A549 (cell line): ENCODE results near the gene CYP2U1. TPM values are rescaled to one million over a fixed set of nuclear protein-coding genes. Genes with fewer than 3 reads are reported as not detected.
A peak's percentile ranks its signal among the peaks of the same experiment; 100 is the strongest.
"Not testable (repeated sequence)": the region's sequence is repeated elsewhere in the genome, so short reads cannot be mapped to it uniquely, and the experiment has no call there.

ENCODE experiments used
- ATAC-seq, 2 experiments: fragments of 200-7000 bp in 1 of 2; fragments of >200 bp in 1 of 2; cut with Nextera tagmentation in 1 of 2; cut with Tn5 transposase in 1 of 2; 3 replicates each; pipeline versions ENCODE4 v1.8.0 to v1.9.1; 2018 to 2020; ENCODE audit warnings: mild to moderate bottlenecking in 1 of 2, moderate library complexity in 1 of 2
- CTCF ChIA-PET: fragments of 300-600 bp; sonication (Branson Sonifier 250); formaldehyde crosslinking; extraction: SDS; loops from one replicate; lab custom pipeline; 2021; ENCODE audit warnings: antibody characterized with exemption, inconsistent platforms; lab: Yijun Ruan, JAX
- POLR2A ChIA-PET: fragments of 350-600 bp; formaldehyde crosslinking; extraction: SDS; loops from one replicate; lab custom pipeline; 2021; ENCODE audit warnings: antibody characterized with exemption, inconsistent platforms; lab: Yijun Ruan, JAX
- DNase-seq, 2 experiments: peaks; one replicate each; pipeline versions ENCODE4 v3.0.0 to v3.0.0-alpha.2; 2011 to 2016; ENCODE audit warnings: low read depth in 1 of 2, low spot score in 1 of 2
- FAIRE-seq: peaks from 2 replicates; lab custom pipeline; 2011; peaks lifted over from hg19 to GRCh38; lab: Jason Lieb, UNC
- H3K27ac ChIP-seq, 2 experiments: fragments of >200 bp; sonication (Bioruptor Twin); formaldehyde crosslinking; 3 replicates each; pipeline ENCODE4 v1.5.1; 2016 to 2017
- H3K4me1 ChIP-seq: fragments of >200 bp; sonication (Bioruptor Twin); formaldehyde crosslinking; 3 replicates; pipeline ENCODE4 v1.6.1; 2016
- H3K4me2 ChIP-seq: fragments of >200 bp; sonication (Bioruptor Twin); formaldehyde crosslinking; 3 replicates; pipeline ENCODE4 v1.6.1; 2016
- H3K4me3 ChIP-seq: fragments of >200 bp; sonication (Bioruptor Twin); formaldehyde crosslinking; 3 replicates; pipeline ENCODE4 v1.5.1; 2016
- H3K9me3 ChIP-seq: fragments of >200 bp; sonication (Bioruptor Twin); formaldehyde crosslinking; 3 replicates; pipeline ENCODE4 v1.6.1; 2016
- BCL3 ChIP-seq: fragments of >200 bp; sonication (Bioruptor Twin); formaldehyde crosslinking; IDR thresholded peaks from 3 replicates; pipeline ENCODE4 v1.6.1; 2016
- BHLHE40 ChIP-seq: IDR thresholded peaks from 2 replicates; pipeline ENCODE4 v1.6.1; 2012; ENCODE audit warnings: low read depth, low read length, inconsistent platforms
- CEBPB ChIP-seq, 2 experiments: fragments of >200 bp in 1 of 2; sonication (Bioruptor Twin) in 1 of 2; formaldehyde crosslinking in 1 of 2; IDR thresholded peaks; 2 replicates each; pipeline ENCODE4 v1.6.1; 2012 to 2016
- CHD4 ChIP-seq: fragments of 200-600 bp; sonication (generic); IDR thresholded peaks from 2 replicates; pipeline ENCODE4 v1.6.1; 2016; ENCODE audit warnings: antibody characterized with exemption, mild to moderate bottlenecking, borderline replicate concordance
- E2F6 ChIP-seq: IDR thresholded peaks from 2 replicates; pipeline ENCODE4 v1.6.1; 2012; ENCODE audit warnings: low read depth, borderline replicate concordance
- EHMT2 ChIP-seq: fragments of 200-600 bp; sonication (generic); IDR thresholded peaks from 2 replicates; pipeline ENCODE4 v1.6.1; 2016; ENCODE audit warnings: antibody characterized with exemption, low read depth, mild to moderate bottlenecking, moderate library complexity
- FOSB ChIP-seq: fragments of 250-450 bp; sonication (Bioruptor Pico); IDR thresholded peaks from 2 replicates; pipeline ENCODE4 v1.5.0; 2020; ENCODE audit warnings: mild to moderate bottlenecking, moderate library complexity
- FOSL2 ChIP-seq, 2 experiments: fragments of 450-650 bp in 1 of 2; fragments of >200 bp in 1 of 2; sonication (Bioruptor Twin) in 1 of 2; formaldehyde crosslinking; IDR thresholded peaks; 2 replicates each; pipeline versions ENCODE4 v1.5.0 to v1.6.1; 2016 to 2020; ENCODE audit warnings: mild to moderate bottlenecking in 1 of 2, moderate library complexity in 1 of 2
- FOXS1 ChIP-seq: fragments of 250-450 bp; sonication (Bioruptor Pico); IDR thresholded peaks from 2 replicates; pipeline ENCODE4 v1.5.0; 2020; ENCODE audit warnings: mild to moderate bottlenecking, moderate library complexity
- GATA3 ChIP-seq: IDR thresholded peaks from 2 replicates; pipeline ENCODE4 v1.6.1; 2012; ENCODE audit warnings: borderline replicate concordance
- HOXA7 ChIP-seq: fragments of 250-450 bp; sonication (Bioruptor Pico); IDR thresholded peaks from 2 replicates; pipeline ENCODE4 v1.5.0; 2020; ENCODE audit warnings: mild to moderate bottlenecking, moderate library complexity
- KDM5A ChIP-seq: fragments of 200-600 bp; sonication (generic); IDR thresholded peaks from 2 replicates; pipeline ENCODE4 v1.6.1; 2016; ENCODE audit warnings: antibody characterized with exemption, mild to moderate bottlenecking
- MAX ChIP-seq: IDR thresholded peaks from 2 replicates; pipeline ENCODE4 v1.6.1; 2012
- MYC ChIP-seq: IDR thresholded peaks from 2 replicates; pipeline ENCODE4 v1.6.1; 2012; ENCODE audit warnings: mild to moderate bottlenecking, inconsistent platforms, low read length, improper control_type of control experiment, borderline replicate concordance
- NPAS2 ChIP-seq: fragments of 250-450 bp; sonication (Bioruptor Pico); IDR thresholded peaks from 2 replicates; pipeline ENCODE4 v1.8.0; 2022; ENCODE audit warnings: mild to moderate bottlenecking, moderate library complexity, borderline replicate concordance
- NR3C1 ChIP-seq: fragments of >200 bp; sonication (Bioruptor Twin); formaldehyde crosslinking; IDR thresholded peaks from 3 replicates; pipeline ENCODE4 v1.6.1; 2017
- PHF8 ChIP-seq: fragments of 200-600 bp; sonication (generic); IDR thresholded peaks from 2 replicates; pipeline ENCODE4 v1.6.1; 2016; ENCODE audit warnings: low read depth, mild to moderate bottlenecking, antibody characterized with exemption, moderate library complexity, borderline replicate concordance
- POLR2AphosphoS2 ChIP-seq: conservative IDR thresholded peaks from 2 replicates; pipeline ENCODE4 v1.6.1; 2012; ENCODE audit warnings: low read length, improper control_type of control experiment, inconsistent platforms
- RARB ChIP-seq: fragments of 250-450 bp; sonication (Bioruptor Pico); IDR thresholded peaks from 2 replicates; pipeline ENCODE4 v1.8.0; 2021; ENCODE audit warnings: mild to moderate bottlenecking, moderate library complexity
- REST ChIP-seq: fragments of 200-600 bp; sonication (generic); IDR thresholded peaks from 2 replicates; pipeline ENCODE4 v1.6.1; 2016; ENCODE audit warnings: antibody characterized with exemption, mild to moderate bottlenecking, moderate library complexity
- TFCP2L1 ChIP-seq: fragments of 250-450 bp; sonication (Bioruptor Pico); IDR thresholded peaks from 2 replicates; pipeline ENCODE4 v1.5.0; 2021; ENCODE audit warnings: mild to moderate bottlenecking
- USF2 ChIP-seq: fragments of 450-650 bp; IDR thresholded peaks from 2 replicates; pipeline ENCODE4 v1.6.1; 2014; ENCODE audit warnings: antibody characterized with exemption
- ZC3H11A ChIP-seq: fragments of 450-650 bp; IDR thresholded peaks from 2 replicates; pipeline ENCODE4 v1.6.1; 2014; ENCODE audit warnings: antibody characterized with exemption, mild to moderate bottlenecking
- ZNF302 ChIP-seq: fragments of 250-450 bp; sonication (Bioruptor Pico); IDR thresholded peaks from 2 replicates; pipeline ENCODE4 v1.9.0; 2021; ENCODE audit warnings: inconsistent platforms, mild to moderate bottlenecking, moderate library complexity
- WGBS: methylation state at CpG from one replicate; pipeline ENCODE4 v1.1.6; 2017; ENCODE audit errors: missing lambda C conversion rate; 5-methylcytosine and 5-hydroxymethylcytosine counted together
- polyA plus RNA-seq, 4 experiments: library from polyadenylated mRNA; depleted of rRNA in 3 of 4; stranded (reverse); fragments of >200 nt; fragmentation: RNase III in 1 of 4; extraction: RNeasy Plus Mini Kit Qiagen cat#74134 plus additional on column Dnase treatment in 1 of 4; gene quantifications; 2 replicates in 3 of 4; 3 replicates in 1 of 4; pipeline ENCODE4 v1.2.3, GENCODE V29; 2011 to 2017

The CYP2U1 gene
- polyA plus RNA-seq, 2 of the 4 experiments (the other 2 are of a cell fraction): 2.2 to 2.3 TPM

- POLR2A ChIA-PET, FAIRE-seq, H3K4me3 ChIP-seq, CTCF ChIA-PET, H3K4me2 ChIP-seq, DNase-seq, H3K27ac ChIP-seq, ATAC-seq, H3K4me1 ChIP-seq, H3K9me3 ChIP-seq: not testable (repeated sequence)
- 47% methylated on average over 4 of the region's 4 CpGs for WGBS
Observed at GRCh38 chr4:107926875-107927274, 4.5 kb upstream of the CYP2U1 start.

GRCh38 chr4:107931775-107932321, 499 bp downstream of the CYP2U1 start:
- no peaks in the 10 kb centered on the region for H3K9me3 ChIP-seq
- TF ChIP-seq ZNF302 (CRISPR knock-in tag): no peak
- TF ChIP-seq BHLHE40: no peak
- TF ChIP-seq NPAS2 (CRISPR knock-in tag): no peak
- TF ChIP-seq FOSB (CRISPR knock-in tag): no peak
- TF ChIP-seq REST: no peak
- no peak for TF ChIP-seq EHMT2
- no peak for TF ChIP-seq MAX
- TF ChIP-seq FOSL2 (IDR thresholded peaks at IDR 0.05): no peak
- TF ChIP-seq FOSL2 (CRISPR knock-in tag; IDR thresholded peaks at IDR 0.05): no peak
- no peak for TF ChIP-seq PHF8
- no peak for TF ChIP-seq CHD4
- no peak for TF ChIP-seq NR3C1
- no peak for TF ChIP-seq MYC
- ATAC-seq: no peak; a peak in 1 of 6 replicates
- WGBS: 87% methylated on average over 28 of the region's 45 CpGs
- H3K4me2 ChIP-seq: peak overlapping the region; percentile 76
- no peak for FAIRE-seq
- DNase-seq: no peak
- ChIA-PET CTCF (interaction anchor here (1.4 kb wide), 1 partner anchor 173 kb away, joined by 3 read pairs; no protein-coding TSS in a partner anchor), POLR2A (no interaction called here)
- peak overlapping the region; percentile 67 for H3K4me3 ChIP-seq
- H3K27ac ChIP-seq: peak overlapping the region; percentile 65 to 85
- H3K4me1 ChIP-seq: peaks cover 3% of the 10 kb centered on the region; the same call in 1 of the 3 replicates

GRCh38 chr4:107935246-107935645, 3.9 kb downstream of the CYP2U1 start:
- ChIA-PET CTCF (interaction anchor here (0.6 kb wide), 1 partner anchor 79 kb away, joined by 3 read pairs; no protein-coding TSS in a partner anchor), POLR2A (no interaction called here)
- TF ChIP-seq MAX (no peak), GATA3 (no peak), CEBPB (IDR thresholded peaks at IDR 0.05) (no peak)
- no peak overlapping the region for H3K27ac ChIP-seq
- H3K4me3 ChIP-seq: no peak overlapping the region
- H3K9me3 ChIP-seq: no peaks in the 10 kb centered on the region
- ATAC-seq: no peak
- no peak for DNase-seq
- H3K4me2 ChIP-seq: no peak overlapping the region
- no peak for FAIRE-seq
- H3K4me1 ChIP-seq: peaks cover 3% of the 10 kb centered on the region; the same call in 1 of the 3 replicates

GRCh38 chr4:107937040-107937439, 5.7 kb downstream of the CYP2U1 start:
- FAIRE-seq (no peak), DNase-seq (no peak), ATAC-seq (no peak)
- Histone ChIP-seq H3K4me2 (no peak overlapping the region), H3K4me1 (peaks cover 1% of the 10 kb centered on the region; the same call in 1 of the 3 replicates), H3K27ac (no peak overlapping the region), H3K4me3 (no peak overlapping the region), H3K9me3 (no peaks in the 10 kb centered on the region)
- WGBS: 71% methylated on average over 2 of the region's 2 CpGs
- ChIA-PET POLR2A (no interaction called here), CTCF (no interaction called here)
- TF ChIP-seq ZC3H11A: no peak
- no peak for TF ChIP-seq TFCP2L1
- TF ChIP-seq USF2: no peak
- no peak for TF ChIP-seq BCL3
- TF ChIP-seq NPAS2 (CRISPR knock-in tag): no peak
- TF ChIP-seq GATA3: no peak
- no peak for TF ChIP-seq POLR2AphosphoS2
- TF ChIP-seq CEBPB (IDR thresholded peaks at IDR 0.05): no peak
- TF ChIP-seq FOXS1: no peak
- no peak for TF ChIP-seq RARB
- no peak for TF ChIP-seq E2F6
- no peak for TF ChIP-seq HOXA7
- no peak for TF ChIP-seq KDM5A
